Fibroblast of lung (primary cell): ENCODE results near the gene DHRS4. TPM values are rescaled to one million over a fixed set of nuclear protein-coding genes. Genes with fewer than 3 reads are reported as not detected.

Source experiments
- DNase-seq, 2 donors: peaks; one replicate each; pipeline versions ENCODE4 v3.0.0 to v3.0.0-alpha.2; 2010; ENCODE audit warnings: low read depth in 2 of 2
- H2AFZ ChIP-seq: 2 replicates; pipeline ENCODE4 v1.5.1; 2012; ENCODE audit warnings: low read length, control low read depth, inconsistent platforms
- H3K27ac ChIP-seq: 2 replicates; pipeline ENCODE4 v1.5.1; 2011; ENCODE audit warnings: low read length, control low read depth; ENCODE audit not compliant: insufficient read depth
- H3K27me3 ChIP-seq: 2 replicates; pipeline ENCODE4 v1.5.1; 2011; ENCODE audit warnings: mild to moderate bottlenecking, low read length; ENCODE audit not compliant: control insufficient read depth, insufficient read depth
- H3K36me3 ChIP-seq: 2 replicates; pipeline ENCODE4 v1.5.1; 2011; ENCODE audit warnings: low read length; ENCODE audit not compliant: control insufficient read depth, insufficient read depth
- H3K4me1 ChIP-seq: 2 replicates; pipeline ENCODE4 v1.5.1; 2011; ENCODE audit warnings: low read length; ENCODE audit not compliant: control insufficient read depth, insufficient read depth; ENCODE audit errors: extremely low read depth
- H3K4me2 ChIP-seq: 2 replicates; pipeline ENCODE4 v1.5.1; 2011; ENCODE audit warnings: low read length, control low read depth; ENCODE audit not compliant: insufficient read depth; ENCODE audit errors: extremely low read depth
- H3K4me3 ChIP-seq, 4 experiments: fragments of 200-600 bp in 1 of 4; sonication (generic) in 1 of 4; replicated peaks in 1 of 4; 2 replicates each; pipeline ENCODE4 v1.5.1; 2011 to 2016; ENCODE audit warnings: low read length in 4 of 4, low read depth in 3 of 4, mild to moderate bottlenecking in 3 of 4, control low read depth in 2 of 4, inconsistent platforms in 1 of 4, mixed read lengths in 1 of 4; ENCODE audit not compliant: insufficient read depth in 1 of 4; ENCODE audit errors: control extremely low read depth in 1 of 4
- H3K79me2 ChIP-seq: 2 replicates; pipeline ENCODE4 v1.5.1; 2012; ENCODE audit warnings: mild to moderate bottlenecking, low read length, inconsistent platforms; ENCODE audit not compliant: control insufficient read depth, insufficient read depth
- H3K9ac ChIP-seq: 2 replicates; pipeline ENCODE4 v1.5.1; 2011; ENCODE audit warnings: mild to moderate bottlenecking, low read length, control low read depth; ENCODE audit not compliant: insufficient read depth
- H3K9me3 ChIP-seq: 2 replicates; pipeline ENCODE4 v1.5.1; 2012; ENCODE audit warnings: low read depth, low read length; ENCODE audit not compliant: control insufficient read depth, insufficient read depth
- H4K20me1 ChIP-seq: 2 replicates; pipeline ENCODE4 v1.5.1; 2011; ENCODE audit warnings: low read length; ENCODE audit not compliant: control insufficient read depth, insufficient read depth; ENCODE audit errors: extremely low read depth
- CTCF ChIP-seq, 2 donors: IDR thresholded peaks in 1 of 2; conservative IDR thresholded peaks in 1 of 2; 1 replicate in 1 of 2; 2 replicates in 1 of 2; pipeline ENCODE4 v1.5.1; 2011 to 2012; ENCODE audit warnings: low read length in 2 of 2, control low read depth in 1 of 2, inconsistent platforms in 1 of 2, low read depth in 1 of 2, mild to moderate bottlenecking in 1 of 2
- EZH2 ChIP-seq: IDR thresholded peaks from 2 replicates; pipeline ENCODE4 v1.5.1; 2012; ENCODE audit warnings: low read length, control low read depth, mild to moderate bottlenecking; ENCODE audit errors: missing control alignments
- polyA plus RNA-seq, 2 donors: library from polyadenylated mRNA; depleted of rRNA in 1 of 2; stranded (reverse) in 1 of 2; unstranded in 1 of 2; fragments of >200 nt; gene quantifications; 2 replicates each; pipeline ENCODE4 v1.2.1, GENCODE V29; 2011 to 2012; ENCODE audit warnings: missing spikeins in 1 of 2
- total RNA-seq: library from RNA; depleted of rRNA; stranded (reverse); fragments of >200 nt; gene quantifications from 2 replicates; pipeline ENCODE4 v1.2.1, GENCODE V29; 2014

The DHRS4 gene
- total and polyA plus RNA-seq, 2 donors (not counting 1 experiment from before 2014, with no cell fraction given): 30.5 to 54.7 TPM

DNA sequence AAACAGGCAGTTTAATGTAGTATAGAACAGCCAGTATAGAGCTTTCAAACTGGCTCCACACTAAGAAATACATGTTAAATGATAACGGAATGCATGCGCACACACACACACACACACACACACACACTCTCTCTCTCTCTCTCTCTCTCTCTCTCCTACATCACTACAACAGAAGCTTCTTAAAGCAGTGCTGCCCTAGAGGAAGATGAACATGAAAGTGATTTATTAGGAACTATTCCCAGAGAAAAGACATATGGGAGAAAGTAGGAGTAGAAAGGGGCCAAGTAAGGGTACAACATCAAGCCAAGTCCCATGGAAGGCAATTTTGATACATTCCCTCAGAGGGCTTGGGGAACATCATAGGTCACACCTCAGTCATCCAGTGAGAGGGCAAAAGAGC, 16.4 kb upstream of the DHRS4 start:
- Histone ChIP-seq H3K27ac (no peak overlapping the region), H3K36me3 (no peaks in the 10 kb centered on the region), H3K79me2 (no peaks in the 10 kb centered on the region), H3K9ac (no peak overlapping the region), H3K27me3 (no peaks in the 10 kb centered on the region), H3K9me3 (no peaks in the 10 kb centered on the region), H3K4me3 (no peak overlapping the region), H2AFZ (no peak overlapping the region), H3K4me2 (no peak overlapping the region), H3K4me1 (no peaks in the 10 kb centered on the region), H4K20me1 (no peaks in the 10 kb centered on the region)
- TF ChIP-seq CTCF (conservative IDR thresholded peaks at IDR 0.05 in 1 of 2, IDR thresholded peaks at IDR 0.05 in 1 of 2; ENCODE audit: low read depth in 1 of 2, low read length in 2 of 2) (no peak), EZH2 (no peak)
- DNase-seq: no peak

DNA sequence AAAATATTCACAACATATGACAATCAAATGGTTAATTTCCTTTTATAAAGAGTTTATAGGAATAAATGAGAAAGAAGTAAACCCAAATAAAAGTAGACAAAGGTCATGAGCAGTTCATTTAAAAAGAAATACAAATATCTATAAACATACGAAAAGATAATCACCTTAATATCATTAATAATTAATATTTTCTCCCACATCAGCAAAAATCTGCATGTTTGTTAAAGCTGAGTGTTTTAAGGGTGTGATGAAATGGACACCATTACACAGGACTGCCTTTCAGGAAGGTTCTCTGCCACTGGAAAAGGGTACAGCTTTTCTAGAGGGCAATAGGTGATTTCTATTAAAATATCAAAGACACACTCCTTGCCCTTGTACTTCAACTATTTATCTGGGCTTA, 14.7 kb upstream of the DHRS4 start:
- Histone ChIP-seq H3K27ac (no peak overlapping the region), H3K79me2 (no peaks in the 10 kb centered on the region), H2AFZ (no peak overlapping the region), H3K4me1 (no peaks in the 10 kb centered on the region), H3K27me3 (no peaks in the 10 kb centered on the region), H3K36me3 (no peaks in the 10 kb centered on the region), H3K9ac (no peak overlapping the region), H4K20me1 (no peaks in the 10 kb centered on the region), H3K4me3 (no peak overlapping the region), H3K4me2 (no peak overlapping the region), H3K9me3 (no peaks in the 10 kb centered on the region)
- no peak for DNase-seq
- no peak for TF ChIP-seq CTCF (conservative IDR thresholded peaks at IDR 0.05 in 1 of 2, IDR thresholded peaks at IDR 0.05 in 1 of 2; ENCODE audit: low read depth in 1 of 2, low read length in 2 of 2)
- no peak for TF ChIP-seq EZH2

- no peaks in the 10 kb centered on the region for H3K4me1 ChIP-seq
- no peak overlapping the region for H3K9ac ChIP-seq
- H4K20me1 ChIP-seq: no peaks in the 10 kb centered on the region
- H3K9me3 ChIP-seq: no peaks in the 10 kb centered on the region
- TF ChIP-seq CTCF (conservative IDR thresholded peaks at IDR 0.05 in 1 of 2, IDR thresholded peaks at IDR 0.05 in 1 of 2; ENCODE audit: low read depth in 1 of 2, low read length in 2 of 2) (no peak), EZH2 (no peak)
- no peak overlapping the region for H2AFZ ChIP-seq
- no peak for DNase-seq
- no peaks in the 10 kb centered on the region for H3K79me2 ChIP-seq
- H3K27me3 ChIP-seq: no peaks in the 10 kb centered on the region
- no peak overlapping the region for H3K4me3 ChIP-seq
- H3K27ac ChIP-seq: no peak overlapping the region
- no peaks in the 10 kb centered on the region for H3K36me3 ChIP-seq
- H3K4me2 ChIP-seq: no peak overlapping the region
Measured at GRCh38 chr14:23939607-23940326, 13.8 kb upstream of the DHRS4 start.
